Measurements from ENCODE around the gene PCK1.

- TF ChIP-seq CTCF (IDR thresholded peaks at IDR 0.05; ENCODE audit: control extremely low read depth in 1 of 3, insufficient read depth in 1 of 3, low read depth in 1 of 3, low read length in 3 of 3), result no peak
- no peak for TF ChIP-seq CHD2 (IDR thresholded peaks at IDR 0.05; ENCODE audit: low read length)
- no peak for TF ChIP-seq POLR2A (IDR thresholded peaks at IDR 0.05; ENCODE audit: control extremely low read depth in 1 of 2, low read depth in 2 of 2, low read length in 2 of 2)
- TF ChIP-seq EZH2 (IDR thresholded peaks at IDR 0.05; ENCODE audit: low read depth, low read length, severe bottlenecking), result no peak
- TF ChIP-seq CEBPB (IDR thresholded peaks at IDR 0.05; ENCODE audit: low read depth, low read length), result no peak
- TF ChIP-seq MAX (IDR thresholded peaks at IDR 0.05), result no peak
- no peak for TF ChIP-seq RFX5 (IDR thresholded peaks at IDR 0.05; ENCODE audit: borderline replicate concordance, low read depth, low read length)
- TF ChIP-seq ZNF274 (IDR thresholded peaks at IDR 0.05; ENCODE audit: borderline replicate concordance, extremely low read depth, low read length), result no peak
- TF ChIP-seq EP300 (IDR thresholded peaks at IDR 0.05; ENCODE audit: borderline replicate concordance in 1 of 2, low read depth in 2 of 2, low read length in 2 of 2), result no peak
These were observed 28.3 kb downstream of the PCK1 start for GRCh38 chr20:57589123-57589727.

Measured in H1 (cell line).